IPS-18c (cell line): Measurements from ENCODE around the gene DCAF8L2.

ENCODE experiments used
- H3K4me3 ChIP-seq: 2 replicates; pipeline ENCODE4 v1.7.0; 2013; ENCODE audit warnings: low read depth, mild to moderate bottlenecking, low read length, moderate library complexity; ENCODE audit not compliant: insufficient read depth
- H3K9me3 ChIP-seq: one replicate; pipeline ENCODE4 v1.6.1; 2013; ENCODE audit warnings: mild to moderate bottlenecking, low read length, moderate library complexity; ENCODE audit not compliant: control insufficient read depth, insufficient read depth

Gene DCAF8L2

GRCh38 chrX:27751976-27752375, 161.8 kb downstream of the DCAF8L2 start:
- H3K9me3 ChIP-seq: peaks cover 7% of the 10 kb centered on the region

GRCh38 chrX:27765718-27766117, 175.6 kb downstream of the DCAF8L2 start:
- no peaks in the 10 kb centered on the region for H3K9me3 ChIP-seq
- H3K4me3 ChIP-seq: no peak overlapping the region

More at GRCh38 chrX:27751976-27752375, 161.8 kb downstream of the DCAF8L2 start:
- H3K4me3 ChIP-seq: no peak overlapping the region

- H3K4me3 ChIP-seq: no peak overlapping the region
- H3K9me3 ChIP-seq: no peaks in the 10 kb centered on the region
Measured at GRCh38 chrX:27767387-27767786, 177.2 kb downstream of the DCAF8L2 start.

GRCh38 chrX:27775984-27776383, 185.8 kb downstream of the DCAF8L2 start:
- no peaks in the 10 kb centered on the region for H3K9me3 ChIP-seq
- H3K4me3 ChIP-seq: no peak overlapping the region

DNA sequence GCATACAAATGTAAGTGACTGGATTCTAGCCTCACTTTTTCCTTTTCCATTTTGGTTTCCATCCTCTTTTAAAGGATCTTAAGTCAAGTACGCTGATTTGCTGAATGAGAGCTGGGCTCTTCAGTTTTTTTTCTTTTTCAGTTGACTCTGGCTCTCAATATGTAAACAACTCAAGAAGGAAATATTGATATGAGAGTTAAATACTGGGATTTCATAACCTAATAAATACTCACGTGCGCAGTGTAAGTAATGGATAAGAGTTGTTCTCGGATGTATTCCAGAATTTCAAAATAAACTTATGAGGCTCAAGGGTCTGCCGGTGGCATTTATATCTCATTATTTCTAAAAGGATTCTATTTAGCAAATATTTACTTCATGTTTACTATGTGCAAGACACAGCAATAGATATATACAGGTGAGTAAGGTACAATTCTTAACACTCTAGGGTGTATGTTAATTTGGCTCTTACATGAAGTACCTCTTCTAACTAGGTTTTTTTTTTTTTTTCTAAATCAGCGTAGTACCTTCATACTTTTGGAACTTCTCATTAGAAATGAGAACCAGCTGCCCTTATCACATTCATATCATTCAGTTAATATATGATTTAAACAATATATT, 206.6 kb downstream of the DCAF8L2 start:
- Histone ChIP-seq H3K9me3 (no peaks in the 10 kb centered on the region), H3K4me3 (no peak overlapping the region)

DNA sequence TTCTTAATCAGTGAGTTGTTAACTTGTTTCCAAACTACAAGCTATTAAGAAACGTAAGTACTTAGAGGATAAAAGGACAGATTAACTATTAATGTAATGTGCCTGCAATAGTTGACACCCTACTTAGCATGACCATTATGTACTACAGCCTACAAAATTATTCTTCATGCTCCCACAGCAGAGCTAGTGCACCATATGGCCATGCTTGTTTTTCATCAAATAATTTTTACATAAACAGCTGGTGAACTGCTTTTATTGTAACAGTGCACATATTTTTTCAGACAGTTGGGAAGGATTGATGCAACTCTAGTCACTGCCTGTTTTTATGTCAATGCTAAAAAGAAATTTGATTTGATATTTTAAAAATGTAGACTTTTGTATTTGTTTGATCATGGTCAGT, 207.4 kb downstream of the DCAF8L2 start:
- no peak overlapping the region for H3K4me3 ChIP-seq
- no peaks in the 10 kb centered on the region for H3K9me3 ChIP-seq
